Ishikawa (cell line): ENCODE measurements around the gene C1orf105.

Source experiments
- EGR1 ChIP-seq: IDR thresholded peaks from 2 replicates; pipeline ENCODE4 v1.6.1; 2012
- EP300 ChIP-seq: IDR thresholded peaks from 2 replicates; pipeline ENCODE4 v1.6.1; 2012; ENCODE audit warnings: borderline replicate concordance
- MAX ChIP-seq: IDR thresholded peaks from 2 replicates; pipeline ENCODE4 v1.6.1; 2012
- RAD21 ChIP-seq: IDR thresholded peaks from 2 replicates; pipeline ENCODE4 v1.6.1; 2012; ENCODE audit warnings: low read depth

DNA sequence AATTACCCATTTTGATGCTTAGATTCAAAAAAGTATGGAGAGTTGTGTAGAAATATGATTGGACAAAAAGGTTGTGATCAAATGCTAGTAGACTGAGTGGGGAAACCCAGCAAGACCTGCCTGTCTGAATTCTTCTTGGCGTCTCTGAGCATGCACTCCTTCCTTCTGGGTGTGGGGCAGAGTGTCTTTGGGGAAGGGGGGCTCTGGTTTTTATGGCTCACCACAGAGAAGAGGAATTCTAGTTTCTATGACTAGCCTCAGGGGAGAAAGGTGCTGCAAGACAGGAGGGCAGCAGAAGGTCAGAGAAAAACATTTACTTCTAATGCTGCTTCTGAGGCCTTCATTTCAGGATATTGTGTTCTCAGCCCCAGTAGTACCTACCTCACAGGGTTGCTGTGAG lies 57.3 kb downstream of the C1orf105 start:
- TF ChIP-seq EP300 (no peak), EGR1 (no peak), MAX (no peak), RAD21 (no peak)
